Liver (tissue), 3 donors: ENCODE data around the gene KDM2B.

Source experiments
- CTCF ChIP-seq: fragments of 150-350 bp; IDR thresholded peaks from 2 replicates; pipeline ENCODE4 v1.5.1; 2017; ENCODE audit warnings: improper control_type of control experiment, low read depth, low read length; ENCODE audit not compliant: missing input control
- EGR1 ChIP-seq, 2 donors: IDR thresholded peaks; 2 replicates each; pipeline ENCODE4 v1.6.1; 2016 to 2018; ENCODE audit warnings: antibody characterized with exemption in 2 of 2, low read depth in 2 of 2
- FOXA1 ChIP-seq: IDR thresholded peaks from 2 replicates; pipeline ENCODE4 v1.6.1; 2016; ENCODE audit warnings: antibody characterized with exemption
- GABPA ChIP-seq, 2 donors: IDR thresholded peaks in 1 of 2; conservative IDR thresholded peaks in 1 of 2; 2 replicates each; pipeline ENCODE4 v1.6.1; 2016; ENCODE audit warnings: antibody characterized with exemption in 2 of 2, mild to moderate bottlenecking in 1 of 2, moderate library complexity in 1 of 2
- HNF4A ChIP-seq, 2 donors: conservative IDR thresholded peaks; 2 replicates each; pipeline ENCODE4 v1.6.1; 2016; ENCODE audit warnings: antibody characterized with exemption in 2 of 2, mild to moderate bottlenecking in 2 of 2
- HNF4G ChIP-seq: IDR thresholded peaks from 2 replicates; pipeline ENCODE4 v1.6.1; 2016; ENCODE audit warnings: antibody characterized with exemption
- MAX ChIP-seq: IDR thresholded peaks from 2 replicates; pipeline ENCODE4 v1.6.1; 2016; ENCODE audit warnings: antibody characterized with exemption
- RAD21 ChIP-seq, 2 donors: IDR thresholded peaks; 2 replicates each; pipeline ENCODE4 v1.6.1; 2016; ENCODE audit warnings: antibody characterized with exemption in 2 of 2, mild to moderate bottlenecking in 2 of 2
- REST ChIP-seq: IDR thresholded peaks from 2 replicates; pipeline ENCODE4 v1.6.1; 2016; ENCODE audit warnings: antibody characterized with exemption, mild to moderate bottlenecking
- RXRA ChIP-seq, 2 donors: IDR thresholded peaks; 2 replicates each; pipeline ENCODE4 v1.6.1; 2017 to 2018; ENCODE audit warnings: antibody characterized with exemption in 2 of 2, mild to moderate bottlenecking in 1 of 2
- SP1 ChIP-seq: IDR thresholded peaks from 2 replicates; pipeline ENCODE4 v1.6.1; 2018; ENCODE audit warnings: antibody characterized with exemption, mild to moderate bottlenecking
- TAF1 ChIP-seq: conservative IDR thresholded peaks from 2 replicates; pipeline ENCODE4 v1.6.1; 2016; ENCODE audit warnings: antibody characterized with exemption, mild to moderate bottlenecking
- YY1 ChIP-seq: IDR thresholded peaks from 2 replicates; pipeline ENCODE4 v1.6.1; 2016; ENCODE audit warnings: antibody characterized with exemption, mild to moderate bottlenecking
- ZBTB33 ChIP-seq: IDR thresholded peaks from 2 replicates; pipeline ENCODE4 v1.6.1; 2016; ENCODE audit warnings: antibody characterized with exemption
- donor health status: healthy.
- donor health status: healthy.

GRCh38 chr12:121592320-121592719, 11.5 kb upstream of the KDM2B start:
- TF ChIP-seq CTCF, result no peak
- TF ChIP-seq RAD21 (IDR thresholded peaks at IDR 0.05), result no peak
- no peak for TF ChIP-seq HNF4G
- TF ChIP-seq TAF1, result no peak
- no peak for TF ChIP-seq REST
- no peak for TF ChIP-seq GABPA (IDR thresholded peaks at IDR 0.05 in 1 of 2, conservative IDR thresholded peaks at IDR 0.05 in 1 of 2)
- no peak for TF ChIP-seq EGR1 (IDR thresholded peaks at IDR 0.05; ENCODE audit: low read depth in 2 of 2)
- no peak for TF ChIP-seq YY1
- no peak for TF ChIP-seq HNF4A (conservative IDR thresholded peaks at IDR 0.05)
- TF ChIP-seq ZBTB33, result no peak
- no peak for TF ChIP-seq SP1
- TF ChIP-seq FOXA1, result no peak
- no peak for TF ChIP-seq RXRA (IDR thresholded peaks at IDR 0.05)
- TF ChIP-seq MAX, result no peak
